Liver (tissue), 9 donors: ENCODE data around the gene ZMAT5. TPM values are rescaled to one million over a fixed set of nuclear protein-coding genes. Genes with fewer than 3 reads are reported as not detected.

Source experiments
- DNase-seq: peaks from one replicate; pipeline ENCODE4 v3.0.0-alpha.2; 2017; ENCODE audit warnings: low spot score
- H3K27ac ChIP-seq, 2 donors: one replicate each; pipeline ENCODE4 v1.7.0; 2013; ENCODE audit warnings: inconsistent platforms in 2 of 2, low read length in 2 of 2, control low read depth in 1 of 2, low read depth in 1 of 2, mild to moderate bottlenecking in 1 of 2
- H3K27me3 ChIP-seq, 4 donors: one replicate each; pipeline versions ENCODE4 v1.6.1 to v1.7.0; 2013; ENCODE audit warnings: low read length in 3 of 4, inconsistent platforms in 1 of 4, mild to moderate bottlenecking in 1 of 4, moderate library complexity in 1 of 4; ENCODE audit not compliant: control insufficient read depth in 4 of 4, insufficient read depth in 4 of 4
- H3K36me3 ChIP-seq, 4 donors: one replicate each; pipeline versions ENCODE4 v1.6.1 to v1.7.0; 2013; ENCODE audit warnings: low read length in 3 of 4, mild to moderate bottlenecking in 3 of 4, low read depth in 1 of 4, moderate library complexity in 1 of 4; ENCODE audit not compliant: control insufficient read depth in 4 of 4, insufficient read depth in 3 of 4
- H3K4me1 ChIP-seq, 4 donors: one replicate each; pipeline versions ENCODE4 v1.6.1 to v1.7.0; 2013; ENCODE audit warnings: low read length in 3 of 4, mild to moderate bottlenecking in 3 of 4, moderate library complexity in 1 of 4; ENCODE audit not compliant: control insufficient read depth in 4 of 4, insufficient read depth in 4 of 4
- H3K4me3 ChIP-seq, 3 donors: one replicate each; pipeline versions ENCODE4 v1.6.1 to v1.7.0; 2013; ENCODE audit warnings: low read length in 3 of 3, control low read depth in 1 of 3, low read depth in 1 of 3, mild to moderate bottlenecking in 1 of 3
- H3K9ac ChIP-seq, 2 donors: one replicate each; pipeline ENCODE4 v1.7.0; 2013; ENCODE audit warnings: low read length in 2 of 2, mild to moderate bottlenecking in 2 of 2, moderate library complexity in 2 of 2, control low read depth in 1 of 2, low read depth in 1 of 2
- H3K9me3 ChIP-seq, 4 donors: one replicate each; pipeline versions ENCODE4 v1.6.1 to v1.7.0; 2013; ENCODE audit warnings: low read length in 3 of 4; ENCODE audit not compliant: control insufficient read depth in 4 of 4
- ATF3 ChIP-seq: IDR thresholded peaks from 2 replicates; pipeline ENCODE4 v1.6.1; 2016; ENCODE audit warnings: antibody characterized with exemption
- CTCF ChIP-seq: fragments of 150-350 bp; IDR thresholded peaks from 2 replicates; pipeline ENCODE4 v1.5.1; 2017; ENCODE audit warnings: improper control_type of control experiment, low read depth, low read length; ENCODE audit not compliant: missing input control
- FOXA2 ChIP-seq: IDR thresholded peaks from 2 replicates; pipeline ENCODE4 v1.6.1; 2016; ENCODE audit warnings: antibody characterized with exemption
- GABPA ChIP-seq, 2 donors: IDR thresholded peaks in 1 of 2; conservative IDR thresholded peaks in 1 of 2; 2 replicates each; pipeline ENCODE4 v1.6.1; 2016; ENCODE audit warnings: antibody characterized with exemption in 2 of 2, mild to moderate bottlenecking in 1 of 2, moderate library complexity in 1 of 2
- HNF4A ChIP-seq, 2 donors: conservative IDR thresholded peaks; 2 replicates each; pipeline ENCODE4 v1.6.1; 2016; ENCODE audit warnings: antibody characterized with exemption in 2 of 2, mild to moderate bottlenecking in 2 of 2
- HNF4G ChIP-seq: IDR thresholded peaks from 2 replicates; pipeline ENCODE4 v1.6.1; 2016; ENCODE audit warnings: antibody characterized with exemption
- JUND ChIP-seq, 2 donors: IDR thresholded peaks; 2 replicates each; pipeline ENCODE4 v1.6.1; 2016; ENCODE audit warnings: antibody characterized with exemption in 2 of 2
- MAX ChIP-seq: IDR thresholded peaks from 2 replicates; pipeline ENCODE4 v1.6.1; 2016; ENCODE audit warnings: antibody characterized with exemption
- RAD21 ChIP-seq, 2 donors: IDR thresholded peaks; 2 replicates each; pipeline ENCODE4 v1.6.1; 2016; ENCODE audit warnings: antibody characterized with exemption in 2 of 2, mild to moderate bottlenecking in 2 of 2
- REST ChIP-seq: IDR thresholded peaks from 2 replicates; pipeline ENCODE4 v1.6.1; 2016; ENCODE audit warnings: antibody characterized with exemption, mild to moderate bottlenecking
- RXRA ChIP-seq, 2 donors: IDR thresholded peaks; 2 replicates each; pipeline ENCODE4 v1.6.1; 2017 to 2018; ENCODE audit warnings: antibody characterized with exemption in 2 of 2, mild to moderate bottlenecking in 1 of 2
- SP1 ChIP-seq: IDR thresholded peaks from 2 replicates; pipeline ENCODE4 v1.6.1; 2018; ENCODE audit warnings: antibody characterized with exemption, mild to moderate bottlenecking
- TAF1 ChIP-seq: conservative IDR thresholded peaks from 2 replicates; pipeline ENCODE4 v1.6.1; 2016; ENCODE audit warnings: antibody characterized with exemption, mild to moderate bottlenecking
- YY1 ChIP-seq: IDR thresholded peaks from 2 replicates; pipeline ENCODE4 v1.6.1; 2016; ENCODE audit warnings: antibody characterized with exemption, mild to moderate bottlenecking
- ZBTB33 ChIP-seq: IDR thresholded peaks from 2 replicates; pipeline ENCODE4 v1.6.1; 2016; ENCODE audit warnings: antibody characterized with exemption
- WGBS: extraction: QIAGEN DNeasy Blood & Tissue Kit; methylation state at CpG from one replicate; pipeline ENCODE4 v1.1.7; 2013; 5-methylcytosine and 5-hydroxymethylcytosine counted together
- polyA plus RNA-seq, 2 donors: library from polyadenylated mRNA; stranded (reverse) in 1 of 2; unstranded in 1 of 2; fragments of 200-250 nt in 1 of 2; fragments of >200 nt in 1 of 2; fragmentation: Nextera tagmentation in 1 of 2; extraction: Ambion mirVana in 1 of 2; gene quantifications; one replicate each; pipeline versions ENCODE4 v1.2.1 to v1.2.3, GENCODE V29; 2013 to 2015
- total RNA-seq, 2 donors: library from RNA; depleted of rRNA; stranded (reverse); fragments of >200 nt; gene quantifications; one replicate each; pipeline ENCODE4 v1.2.3, GENCODE V29; 2014
- donor health status: healthy.
- donor health status: healthy.
- donor health status: healthy.
- donor health status: healthy.
- donor health status: healthy.

The ZMAT5 gene
- total and polyA plus RNA-seq, 4 donors, result 9.2 to 18.8 (median 13.5) TPM

- Histone ChIP-seq H3K27me3 (no peaks in the 10 kb centered on the region), H3K9ac (no peak overlapping the region), H3K4me1 (peaks cover 5 to 10% (median 7%) of the 10 kb centered on the region in 4 donors), H3K4me3 (no peak overlapping the region), H3K9me3 (no peaks in the 10 kb centered on the region), H3K36me3 (no peaks in the 10 kb centered on the region), H3K27ac (no peak overlapping the region)
- whole genome bisulfite sequencing, result 82% methylated on average over 15 of the region's 15 CpGs
- TF ChIP-seq ATF3, result no peak
- no peak for TF ChIP-seq MAX
- TF ChIP-seq SP1, result no peak
- TF ChIP-seq REST, result no peak
- TF ChIP-seq YY1, result no peak
- TF ChIP-seq TAF1, result no peak
- no peak for TF ChIP-seq RAD21 (IDR thresholded peaks at IDR 0.05)
- no peak for TF ChIP-seq ZBTB33
- TF ChIP-seq RXRA (IDR thresholded peaks at IDR 0.05), result no peak
- TF ChIP-seq JUND (IDR thresholded peaks at IDR 0.05), result no peak
- no peak for TF ChIP-seq GABPA (IDR thresholded peaks at IDR 0.05 in 1 of 2, conservative IDR thresholded peaks at IDR 0.05 in 1 of 2)
- TF ChIP-seq HNF4G, result no peak
- TF ChIP-seq CTCF, result no peak
- TF ChIP-seq HNF4A (conservative IDR thresholded peaks at IDR 0.05), result no peak
- TF ChIP-seq FOXA2, result no peak
- DNase-seq, result no peak
These were observed 4.5 kb downstream of the ZMAT5 start for GRCh38 chr22:29762263-29762662.

- H3K9me3 ChIP-seq, result no peaks in the 10 kb centered on the region
- no peak overlapping the region for H3K4me3 ChIP-seq
- DNase-seq, result no peak
- no peak overlapping the region for H3K27ac ChIP-seq
- H3K4me1 ChIP-seq, result peaks cover 0 to 1% (median 0%) of the 10 kb centered on the region in 4 donors
- H3K9ac ChIP-seq, result no peak overlapping the region
- no peaks in the 10 kb centered on the region for H3K36me3 ChIP-seq
- H3K27me3 ChIP-seq, result no peaks in the 10 kb centered on the region
- WGBS, result 75% methylated on average over 5 of the region's 5 CpGs
- TF ChIP-seq GABPA (IDR thresholded peaks at IDR 0.05 in 1 of 2, conservative IDR thresholded peaks at IDR 0.05 in 1 of 2) (no peak), CTCF (no peak), YY1 (no peak), JUND (IDR thresholded peaks at IDR 0.05) (no peak), ZBTB33 (no peak), RAD21 (IDR thresholded peaks at IDR 0.05) (no peak), FOXA2 (no peak)
These were observed 7.8 kb downstream of the ZMAT5 start for GRCh38 chr22:29758959-29759358.
